ENCODE measurements around the gene CENPA.

The CENPA gene

DNA sequence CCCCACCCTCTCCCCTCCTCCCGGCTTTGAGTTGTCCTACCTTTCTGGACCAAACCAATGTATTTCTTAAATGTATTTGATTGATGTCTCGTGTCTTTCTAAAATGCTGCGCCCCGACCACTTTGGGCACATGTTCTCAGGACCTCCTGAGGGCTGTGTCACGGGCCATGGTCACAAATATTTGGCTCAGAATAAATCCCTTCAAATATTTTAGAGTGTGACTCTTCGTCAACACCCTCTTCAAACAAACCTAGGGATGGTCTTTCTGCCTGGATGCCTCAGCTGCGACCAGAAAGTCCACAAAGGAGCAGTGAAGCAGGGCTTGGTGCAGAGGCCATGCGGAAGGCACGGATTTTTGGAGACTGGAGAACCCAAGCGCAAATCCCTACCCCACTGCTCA, 22.8 kb upstream of the CENPA start:
- DNase-seq = no peak

- peak; percentile 57 for DNase-seq
Measured at GRCh38 chr2:26764078-26764887, 21.6 kb upstream of the CENPA start, which contains the start of gene SLC35F6. Gene SLC35F6 (plus strand): TSS chr2:26764284. CDS start chr2:26764350, 66 bp downstream.

DNA sequence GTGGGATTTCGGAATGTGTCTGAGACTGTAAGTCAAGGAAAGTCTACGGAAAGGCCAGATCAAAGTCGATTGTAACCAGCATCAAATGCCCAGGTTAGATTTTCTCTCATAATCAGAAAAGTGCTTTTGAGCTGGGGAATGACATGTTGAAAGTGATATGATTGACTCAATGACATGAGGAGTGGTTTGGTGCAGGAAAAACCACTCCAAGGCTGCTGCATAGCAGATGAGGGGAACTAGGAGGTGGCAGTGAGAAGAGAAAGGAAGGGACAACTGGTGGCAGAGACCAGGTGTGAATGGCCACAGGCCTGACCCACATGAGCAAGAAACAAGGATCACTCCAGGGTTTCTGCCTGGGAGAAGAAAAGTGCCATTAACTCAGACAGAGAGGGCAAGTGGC, 20.9 kb upstream of the CENPA start:
- DNase-seq = no peak

DNA sequence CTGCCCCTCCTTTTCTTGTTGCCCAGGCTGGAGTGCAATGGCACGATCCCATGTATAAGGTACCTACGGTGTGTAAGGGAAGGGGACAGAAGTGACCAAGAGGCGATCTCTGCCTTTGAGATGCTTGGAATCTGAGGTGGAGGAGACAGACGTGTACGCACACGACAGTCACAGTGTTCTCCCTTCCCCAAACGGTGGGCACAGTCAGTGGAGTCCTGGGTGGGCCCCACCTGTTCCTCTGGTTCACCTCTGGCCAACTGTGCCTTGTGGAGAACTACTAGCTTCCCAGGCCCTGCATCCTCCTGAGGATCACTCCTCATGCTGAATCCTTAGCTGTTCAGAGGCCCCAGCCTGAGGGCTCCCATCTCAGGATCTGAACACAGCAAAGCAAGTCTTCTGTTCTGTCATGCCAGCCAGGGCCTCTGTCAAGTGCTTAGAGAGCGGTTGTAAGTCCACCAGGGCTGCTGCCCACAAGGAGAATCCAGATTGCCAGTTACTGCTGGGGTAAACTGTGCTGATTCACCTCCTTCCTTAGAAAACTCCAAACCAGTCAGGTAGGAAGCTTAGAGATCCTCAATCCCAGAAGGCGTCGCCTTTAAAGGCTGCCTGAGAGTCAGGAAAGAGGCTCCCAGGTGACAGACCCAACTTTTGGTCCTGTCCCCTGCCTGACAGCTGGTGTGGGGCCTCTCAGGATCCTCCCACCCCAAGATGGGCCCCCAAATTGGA, 20.2 kb upstream of the CENPA start:
- DNase-seq = no peak

- DNase-seq = no peak
Measured at GRCh38 chr2:26767129-26767528, 18.7 kb upstream of the CENPA start.

DNA sequence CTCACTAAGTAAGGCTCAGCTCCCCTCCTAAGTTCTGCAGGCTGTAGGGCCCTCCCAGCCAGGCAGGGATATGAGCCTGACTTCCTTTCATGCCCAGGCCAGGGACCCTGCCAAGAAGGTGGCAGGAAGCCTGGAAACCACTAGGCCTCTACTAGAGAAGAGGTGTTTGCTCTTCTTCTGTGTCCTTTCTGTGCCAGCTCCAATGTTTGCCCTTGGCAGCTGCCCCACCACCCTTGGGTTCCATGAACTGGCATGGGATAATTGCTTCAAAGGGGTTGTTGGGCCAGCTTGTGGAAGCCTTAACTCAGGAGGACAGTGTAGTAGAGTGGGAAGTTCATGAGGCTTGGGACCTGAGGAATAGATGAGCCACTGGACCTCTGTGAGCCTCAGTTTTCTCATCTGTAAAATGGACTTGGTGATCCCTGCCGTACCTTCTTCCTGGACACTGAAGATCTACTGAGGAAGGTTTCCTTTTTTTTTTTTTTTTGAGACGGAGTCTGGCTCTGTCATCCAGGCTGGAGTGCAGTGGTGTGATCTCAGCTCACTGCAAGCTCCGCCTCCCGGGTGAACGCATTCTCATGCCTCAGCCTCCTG, 17.9 kb upstream of the CENPA start:
- DNase-seq = no peak

GRCh38 chr2:26768759-26769088, 17.1 kb upstream of the CENPA start:
- no peak for DNase-seq

DNA sequence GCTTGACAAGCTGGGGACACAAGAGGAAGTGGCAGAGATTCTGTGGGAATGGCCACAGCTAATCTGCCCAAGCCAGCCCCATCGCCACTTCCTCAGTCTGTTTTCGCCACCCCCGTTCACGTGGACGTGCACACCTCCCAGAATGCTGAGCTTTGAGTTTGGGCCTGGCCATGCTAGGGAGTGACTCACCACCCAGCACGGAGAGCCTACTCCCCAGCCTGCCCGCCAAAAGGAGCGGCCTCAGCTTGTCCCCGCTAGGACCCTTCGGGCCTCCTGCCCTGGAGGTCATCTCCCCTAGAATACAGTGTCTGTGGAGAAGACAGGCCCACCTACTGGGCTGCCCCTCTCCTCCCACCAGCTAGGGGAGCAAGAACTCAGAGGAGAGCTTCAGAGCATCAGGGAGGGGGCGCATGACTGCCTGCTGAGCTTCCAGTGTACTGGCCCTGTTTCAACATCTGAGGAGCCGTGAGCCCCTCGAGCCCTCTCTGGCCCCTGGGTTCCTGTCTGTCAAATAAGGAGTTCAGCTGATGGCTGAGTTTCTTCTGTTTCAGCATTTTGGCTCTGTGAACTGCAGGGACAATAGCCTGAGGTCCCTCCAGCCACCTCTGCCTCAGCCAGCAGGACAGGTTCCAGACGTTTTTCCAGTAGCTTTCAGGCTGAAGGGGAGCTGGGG, 16.6 kb upstream of the CENPA start:
- DNase-seq = no peak

DNA sequence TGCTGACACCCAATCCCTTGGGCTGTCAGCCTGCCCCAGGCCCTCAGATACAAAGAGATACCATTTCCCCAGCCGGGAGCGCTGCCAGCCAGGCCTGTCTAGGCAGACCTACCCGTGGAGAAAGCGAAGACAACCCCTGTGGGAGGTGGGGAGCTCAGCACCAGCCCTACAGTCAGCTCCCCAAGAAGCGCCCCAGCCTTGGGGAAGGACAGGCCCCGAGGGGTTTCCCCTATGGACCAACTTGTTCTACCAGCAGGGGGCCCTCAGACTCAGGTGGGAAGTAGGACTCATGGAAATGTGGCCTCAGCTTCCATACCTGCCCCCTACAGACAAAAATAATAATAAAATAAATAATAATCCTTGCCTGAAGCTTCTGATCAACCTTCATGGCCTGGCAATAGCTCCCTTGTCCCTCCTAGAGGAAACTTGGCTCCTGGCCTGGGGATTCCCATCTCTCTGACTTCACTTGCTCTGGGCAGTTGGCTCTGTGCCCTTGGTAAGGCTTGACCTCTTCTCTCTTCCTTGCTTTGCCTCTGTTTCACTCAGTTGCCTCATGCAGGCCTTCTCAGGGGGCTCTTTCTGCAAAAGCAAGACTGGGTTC, 14.8 kb upstream of the CENPA start:
- peak; percentile 37 for DNase-seq

GRCh38 chr2:26772064-26773001, 13.5 kb upstream of the CENPA start:
- peak; percentile 98 for DNase-seq

- DNase-seq = no peak
Measured at GRCh38 chr2:26776195-26776800, 9.6 kb upstream of the CENPA start.

GRCh38 chr2:26778098-26778497, 7.8 kb upstream of the CENPA start:
- DNase-seq = no peak

DNA sequence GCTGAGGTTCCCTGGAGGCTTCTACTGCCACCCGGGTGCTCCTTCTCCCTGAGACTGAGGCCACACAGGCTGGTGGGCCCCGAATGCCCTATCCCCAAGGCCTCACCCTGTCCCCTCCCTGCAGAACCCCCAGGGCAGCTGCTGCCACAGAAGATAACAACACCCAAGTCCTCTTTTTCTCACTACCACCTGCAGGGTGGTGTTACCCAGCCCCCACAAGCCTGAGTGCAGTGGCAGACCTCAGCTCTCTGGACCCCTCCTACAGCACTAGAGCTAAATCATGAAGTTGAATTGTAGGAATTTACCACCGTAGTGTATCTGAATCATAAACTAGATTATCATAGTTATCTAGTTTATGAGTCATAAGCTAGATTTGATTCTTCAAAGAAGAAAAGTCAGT, 7.3 kb upstream of the CENPA start:
- no peak for DNase-seq

DNA sequence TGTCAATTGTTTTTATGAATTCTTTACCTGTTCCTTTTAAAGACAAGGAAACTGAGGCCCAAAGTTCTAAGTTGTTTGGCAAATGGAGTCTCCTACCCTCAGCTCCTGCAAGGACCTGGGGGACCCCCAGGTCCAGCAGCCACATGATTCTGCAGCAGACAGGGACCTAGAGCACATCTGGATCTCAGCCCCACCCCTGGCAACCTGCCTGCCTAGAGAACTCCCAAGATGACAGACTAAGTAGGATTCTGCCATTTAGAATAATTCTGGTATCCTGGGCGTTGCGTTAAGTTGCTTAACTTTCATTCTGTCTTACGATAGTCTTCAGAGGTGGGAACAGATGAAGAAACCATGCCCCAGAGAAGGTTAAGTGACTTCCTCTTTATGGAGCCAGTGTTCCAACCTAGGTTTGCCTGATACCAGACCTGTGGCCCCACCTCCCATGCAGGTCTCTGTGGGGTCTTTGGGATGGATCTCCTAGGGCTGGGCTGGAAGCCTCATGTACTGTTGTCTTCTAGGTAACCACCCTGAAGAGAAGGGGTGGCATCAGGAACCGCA, 5.6 kb upstream of the CENPA start:
- DNase-seq = no peak

DNA sequence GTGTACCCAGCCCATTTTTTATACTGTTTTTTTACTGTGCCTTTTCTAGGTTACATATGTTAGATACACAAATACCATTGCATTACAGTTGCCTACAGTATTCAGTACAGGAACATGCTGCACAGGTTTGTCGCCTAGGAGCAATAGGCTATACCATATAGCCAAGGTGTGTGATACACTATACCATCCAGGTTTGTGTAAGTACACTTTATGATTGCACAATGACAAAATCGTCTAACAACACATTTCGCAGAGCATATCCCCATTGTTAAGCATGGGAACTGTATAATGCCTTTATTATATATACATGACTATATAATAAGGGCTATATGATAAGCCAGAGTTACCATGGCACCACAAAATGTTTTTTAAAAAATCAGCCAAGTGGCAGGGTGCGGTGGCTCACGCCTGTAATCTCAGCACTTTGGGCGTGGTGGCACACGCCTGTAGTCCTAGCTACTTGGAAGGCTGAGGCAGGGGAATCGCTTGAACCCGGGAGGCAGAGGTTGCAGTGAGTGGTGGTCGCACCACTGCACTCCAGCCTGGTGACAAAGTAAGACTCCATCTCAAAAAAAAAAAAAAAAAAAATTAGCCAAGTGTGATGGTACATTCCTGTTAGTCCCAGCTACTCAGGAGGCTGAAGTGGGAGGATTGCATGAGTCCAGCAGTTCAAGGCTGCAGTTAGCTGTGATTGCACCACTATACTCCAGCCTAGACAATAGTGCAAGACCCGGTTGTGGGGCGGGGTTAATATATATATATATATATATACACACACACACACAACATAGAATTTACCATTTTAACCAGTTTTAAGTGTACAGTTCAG, 2.8 kb upstream of the CENPA start:
- DNase-seq = no peak

- no peak for DNase-seq
Measured at GRCh38 chr2:26784570-26785234, 1.2 kb upstream of the CENPA start.

DNA sequence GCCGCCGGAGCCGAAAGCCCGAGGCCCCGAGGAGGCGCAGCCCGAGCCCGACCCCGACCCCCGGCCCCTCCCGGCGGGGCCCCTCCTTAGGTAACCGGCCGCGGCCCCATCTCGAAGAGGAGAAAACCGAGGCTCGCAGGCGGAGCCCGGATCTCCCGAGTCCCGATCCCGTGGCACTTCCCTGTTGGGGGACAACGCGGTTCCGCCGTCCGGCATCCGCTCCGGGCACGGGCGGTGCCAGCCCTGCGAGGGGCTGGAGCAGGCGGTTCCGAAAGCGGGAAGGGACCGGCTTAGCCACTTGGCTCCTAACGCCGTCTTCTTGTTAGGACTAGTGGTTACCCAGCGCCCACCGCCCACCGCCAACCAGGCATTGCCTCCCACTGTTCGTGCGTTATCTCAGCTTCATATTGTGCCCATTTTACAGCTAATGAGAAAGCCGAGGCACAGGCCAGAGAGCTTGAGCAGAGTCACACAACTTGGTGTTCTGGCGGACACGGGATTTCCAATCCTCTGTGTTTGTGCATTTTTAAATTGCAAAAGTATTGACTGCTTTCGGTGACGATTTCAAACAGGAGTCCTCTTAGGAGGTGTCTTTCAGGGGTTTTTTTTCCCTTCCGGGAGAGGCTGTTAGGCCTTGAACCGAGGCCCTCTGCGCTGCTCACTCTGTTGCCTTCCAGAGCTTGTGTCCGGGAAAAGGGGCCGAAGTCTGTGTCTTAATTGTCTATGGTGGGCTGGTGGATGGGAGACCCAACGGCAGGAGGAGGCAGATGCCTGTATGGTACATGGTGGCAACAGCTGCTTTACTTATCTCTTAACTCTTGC, 562 bp downstream of the CENPA start:
- no peak for DNase-seq

DNA sequence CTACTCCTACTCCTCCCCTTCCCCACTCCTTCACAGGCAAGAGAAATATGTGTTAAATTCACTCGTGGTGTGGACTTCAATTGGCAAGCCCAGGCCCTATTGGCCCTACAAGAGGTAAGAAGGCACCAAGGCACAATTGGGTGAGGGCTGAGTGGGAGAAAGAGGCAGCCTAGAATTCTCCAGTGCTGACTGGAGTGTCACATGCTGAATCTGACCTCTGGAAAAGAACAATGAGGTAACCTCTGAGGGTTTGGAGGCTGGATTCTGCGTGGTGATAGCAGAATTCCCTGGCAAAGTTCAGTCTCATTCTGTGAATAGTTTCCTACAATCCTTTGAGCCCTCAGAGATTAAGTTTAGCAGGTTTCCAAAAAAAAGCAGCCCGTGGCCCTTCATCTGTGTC, 6.9 kb downstream of the CENPA start:
- no peak for DNase-seq

GRCh38 chr2:26793518-26793917, 7.7 kb downstream of the CENPA start:
- DNase-seq = no peak
